IgD-negative memory B cell (primary cell): Measurements from ENCODE around the gene MYDGF. TPM values are rescaled to one million over a fixed set of nuclear protein-coding genes. Genes with fewer than 3 reads are reported as not detected.

Source experiments
- H3K27ac Mint-ChIP-seq, 3 donors: one replicate each; pipeline ENCODE4 v1.8.0; 2020 to 2022; ENCODE audit warnings: mild to moderate bottlenecking in 3 of 3, mixed read lengths in 3 of 3, moderate library complexity in 1 of 3
- H3K27me3 Mint-ChIP-seq: one replicate; pipeline ENCODE4 v1.8.0; 2021; ENCODE audit warnings: mixed read lengths
- H3K36me3 Mint-ChIP-seq: one replicate; pipeline ENCODE4 v1.8.0; 2020; ENCODE audit warnings: mild to moderate bottlenecking, mixed read lengths
- H3K4me1 Mint-ChIP-seq, 3 donors: one replicate each; pipeline ENCODE4 v1.8.0; 2020 to 2022; ENCODE audit warnings: mixed read lengths in 3 of 3, mild to moderate bottlenecking in 1 of 3
- H3K4me3 Mint-ChIP-seq, 4 donors: one replicate each; pipeline ENCODE4 v1.8.0; 2020 to 2022; ENCODE audit warnings: mild to moderate bottlenecking in 4 of 4, mixed read lengths in 4 of 4, moderate library complexity in 3 of 4
- H3K9me3 Mint-ChIP-seq, 3 donors: one replicate each; pipeline ENCODE4 v1.8.0; 2020 to 2021; ENCODE audit warnings: mixed read lengths in 3 of 3, mild to moderate bottlenecking in 1 of 3
- polyA plus RNA-seq: library from polyadenylated mRNA; unstranded; fragments of 300-500 nt; fragmentation: Illumina TruSeq; gene quantifications from one replicate; pipeline ENCODE4 v1.2.3, GENCODE V29; 2021

The MYDGF gene
- polyA plus RNA-seq, 1 donor from 2014 or later = 100 TPM

DNA sequence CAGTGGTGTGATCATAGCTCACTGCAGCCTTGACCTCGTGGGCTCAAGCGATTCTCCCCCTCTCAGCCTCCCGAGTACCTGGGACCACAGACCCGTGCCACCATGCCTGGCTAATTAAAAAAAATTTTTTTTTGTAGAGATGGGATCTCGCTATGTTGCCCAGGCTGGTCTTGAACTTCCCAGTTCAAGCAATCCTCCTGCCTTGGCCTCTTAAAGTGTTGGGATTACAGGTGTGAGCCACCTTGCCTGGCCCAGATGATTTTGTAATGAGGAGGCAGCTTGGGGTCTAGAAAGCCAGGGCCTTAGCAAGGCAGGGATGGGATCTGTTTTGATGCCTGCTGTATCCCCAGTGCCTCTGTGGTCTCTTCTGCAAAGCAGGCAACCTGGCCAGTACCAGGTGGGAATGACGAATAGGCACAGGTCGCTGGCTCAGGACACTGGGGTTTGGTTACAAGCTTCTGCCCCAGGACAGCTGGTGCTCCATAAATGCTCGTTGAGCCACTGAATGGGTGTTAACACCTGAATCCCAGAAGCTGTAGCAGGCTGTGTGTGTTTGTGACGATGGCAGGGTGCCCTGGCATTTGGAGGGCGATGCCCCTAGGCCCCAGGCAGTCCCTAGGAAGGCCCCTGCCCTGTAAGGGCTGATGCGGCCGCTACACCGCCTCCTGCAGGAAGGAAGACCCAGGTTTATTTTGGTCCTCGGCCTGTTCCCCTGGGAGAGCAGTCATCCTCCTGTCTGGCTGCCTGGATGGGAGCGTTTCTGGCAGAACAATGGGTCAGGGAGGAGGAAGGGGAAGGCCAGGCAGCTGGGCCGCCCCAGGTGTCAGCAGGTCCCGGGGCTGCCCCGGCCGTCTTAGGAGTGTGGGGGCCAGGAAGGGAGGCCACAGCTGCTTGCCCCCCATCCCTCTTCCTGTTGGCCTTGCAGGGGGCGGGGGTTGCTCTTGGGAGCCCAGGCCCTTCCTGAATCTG lies 22.2 kb downstream of the MYDGF start:
- H3K4me1 Mint-ChIP-seq = peaks cover 0 to 11% (median 10%) of the 10 kb centered on the region in 3 donors
- H3K36me3 Mint-ChIP-seq = no peaks in the 10 kb centered on the region
- H3K4me3 Mint-ChIP-seq = peak overlapping the region in 2 of 4 donors; percentile 73 to 83
- H3K27ac Mint-ChIP-seq = peak overlapping the region in 1 of 3 donors; percentile 35
- H3K9me3 Mint-ChIP-seq = no peaks in the 10 kb centered on the region
- no peaks in the 10 kb centered on the region for H3K27me3 Mint-ChIP-seq

- Mint-ChIP-seq H3K27me3 (no peaks in the 10 kb centered on the region), H3K36me3 (no peaks in the 10 kb centered on the region), H3K4me3 (no peak overlapping the region), H3K9me3 (no peaks in the 10 kb centered on the region), H3K27ac (no peak overlapping the region), H3K4me1 (peaks cover 0 to 15% (median 13%) of the 10 kb centered on the region in 3 donors)
Observed at GRCh38 chr19:4645718-4646117, 24.4 kb downstream of the MYDGF start.

- H3K4me3 Mint-ChIP-seq = peak overlapping the region in 2 of 4 donors; percentile 65 to 77
- no peak overlapping the region for H3K27ac Mint-ChIP-seq
- peaks cover 1% of the 10 kb centered on the region for H3K36me3 Mint-ChIP-seq
Observed at GRCh38 chr19:4642625-4643024, 27.5 kb downstream of the MYDGF start.

DNA sequence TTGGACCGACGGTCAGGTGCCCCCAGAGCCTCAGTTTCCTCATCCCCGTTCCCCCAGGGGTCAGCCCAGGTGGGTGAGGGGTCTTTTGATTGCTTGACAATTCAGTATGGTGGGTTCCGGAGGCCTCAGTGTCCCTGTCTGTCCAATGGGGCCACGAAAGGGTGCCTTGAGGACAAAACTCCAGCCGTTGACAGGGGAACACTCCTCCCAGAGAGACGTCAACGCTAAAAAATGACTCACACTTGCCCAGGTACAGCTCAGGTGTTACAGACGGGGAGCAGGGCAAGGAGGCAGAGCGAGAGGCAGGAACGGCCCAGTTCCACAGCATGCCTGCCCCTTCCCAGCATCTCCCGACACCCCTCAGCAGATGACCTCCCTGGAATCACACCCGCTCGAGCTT lies 29.0 kb downstream of the MYDGF start:
- Mint-ChIP-seq H3K4me1 (peaks cover 12 to 19% (median 17%) of the 10 kb centered on the region in 3 donors), H3K27ac (peak overlapping the region in 2 of 3 donors; percentile 63 to 71), H3K4me3 (peak overlapping the region in 3 of 4 donors; percentile 61 to 82 (median 71)), H3K36me3 (peaks cover 1% of the 10 kb centered on the region), H3K9me3 (no peaks in the 10 kb centered on the region), H3K27me3 (no peaks in the 10 kb centered on the region)

More at GRCh38 chr19:4642625-4643024, 27.5 kb downstream of the MYDGF start:
- no peaks in the 10 kb centered on the region for H3K27me3 Mint-ChIP-seq
- H3K9me3 Mint-ChIP-seq = no peaks in the 10 kb centered on the region
- H3K4me1 Mint-ChIP-seq = peaks cover 11 to 19% (median 12%) of the 10 kb centered on the region in 3 donors

DNA sequence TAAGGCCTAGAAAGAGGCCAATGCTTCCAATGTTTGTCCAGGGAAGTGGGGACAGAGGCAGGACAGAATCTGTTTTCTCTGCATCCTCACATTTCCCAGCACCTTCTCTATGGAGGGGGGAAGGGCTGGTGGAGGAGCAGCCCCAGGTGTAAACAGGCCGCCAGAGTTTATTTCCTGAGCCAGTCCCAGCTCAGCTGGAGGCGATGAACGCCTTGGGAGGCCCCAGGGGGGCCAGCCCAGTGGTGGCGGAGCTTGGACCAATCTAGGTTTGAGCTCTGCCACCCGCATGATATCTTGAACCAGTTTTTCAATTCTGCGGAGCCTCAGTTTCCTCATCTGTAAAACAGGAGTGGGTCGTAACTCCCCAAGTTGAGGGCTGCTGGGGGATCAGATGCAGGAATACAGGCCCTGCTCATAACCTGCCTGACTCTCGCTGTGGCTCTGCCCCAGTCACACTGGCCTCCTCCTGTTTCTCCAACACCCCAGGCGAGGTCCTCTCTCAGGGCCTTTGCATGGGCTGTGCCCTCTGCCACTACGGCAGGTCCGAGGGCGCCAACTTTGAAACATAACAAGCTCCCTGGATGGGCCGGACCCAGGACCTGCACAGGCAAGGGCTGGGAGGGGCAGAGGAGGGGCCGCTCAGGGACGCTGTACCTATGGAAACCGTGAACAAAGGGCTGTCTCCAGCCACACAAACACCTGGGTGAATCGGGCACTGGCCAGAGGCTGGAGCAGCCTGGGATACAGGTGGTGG lies 29.7 kb downstream of the MYDGF start:
- peak overlapping the region in 1 of 3 donors; percentile 91 for H3K27ac Mint-ChIP-seq
- H3K4me3 Mint-ChIP-seq = peak overlapping the region; percentile 92 to 99 (median 97)
- H3K36me3 Mint-ChIP-seq = peaks cover 1% of the 10 kb centered on the region
- no peaks in the 10 kb centered on the region for H3K27me3 Mint-ChIP-seq
- H3K9me3 Mint-ChIP-seq = no peaks in the 10 kb centered on the region
- H3K4me1 Mint-ChIP-seq = peaks cover 12 to 19% (median 17%) of the 10 kb centered on the region in 3 donors

DNA sequence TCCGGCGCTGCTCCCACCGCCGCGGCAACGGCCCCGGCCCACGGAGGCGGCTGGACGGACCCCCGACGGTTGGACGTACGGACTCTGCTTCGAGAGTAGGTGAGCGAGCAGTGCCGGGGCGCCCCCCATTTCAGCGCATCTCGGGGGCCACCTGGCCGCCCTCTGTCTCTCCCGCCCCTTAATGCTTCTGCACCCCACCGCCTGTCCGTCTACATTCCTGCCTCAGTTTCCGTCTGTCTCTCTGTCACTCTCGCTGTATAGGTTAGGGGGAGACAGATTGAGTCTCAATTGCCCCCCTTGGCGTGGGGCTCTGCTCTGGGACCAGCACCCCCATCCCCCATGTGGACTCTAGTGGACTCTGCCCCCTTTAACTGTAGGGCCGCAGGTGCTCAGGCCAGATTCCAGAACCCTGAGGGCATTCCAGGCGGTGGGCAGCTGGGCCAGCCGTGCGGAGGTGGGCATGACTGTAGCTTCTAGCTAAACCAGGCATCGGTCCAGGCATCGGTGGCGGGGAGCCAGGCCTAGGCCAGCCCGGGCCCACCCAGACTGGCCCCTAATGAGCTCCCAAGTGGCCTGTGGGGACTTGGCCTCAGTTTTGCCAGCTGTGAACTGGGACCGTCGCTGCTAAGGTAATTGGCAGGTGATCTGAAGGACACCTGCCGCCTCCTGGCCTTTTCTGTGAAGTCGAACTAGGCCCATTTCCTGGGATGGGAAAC lies 30.5 kb downstream of the MYDGF start:
- Mint-ChIP-seq H3K9me3 (no peaks in the 10 kb centered on the region), H3K27me3 (no peaks in the 10 kb centered on the region), H3K27ac (peak overlapping the region; percentile 91 to 96 (median 92)), H3K4me1 (peaks cover 12 to 19% (median 17%) of the 10 kb centered on the region in 3 donors), H3K4me3 (peak overlapping the region; percentile 92 to 99 (median 97)), H3K36me3 (peaks cover 1% of the 10 kb centered on the region)

GRCh38 chr19:4638828-4639530 lies 31.2 kb downstream of the MYDGF start, which contains the start of gene TNFAIP8L1:
TNFAIP8L1 (plus strand) TSS chr19:4639516; CDS start chr19:4651870, 12,354 bp downstream.
- H3K4me1 Mint-ChIP-seq = peaks cover 12 to 19% (median 17%) of the 10 kb centered on the region in 3 donors
- H3K36me3 Mint-ChIP-seq = peaks cover 1% of the 10 kb centered on the region

DNA sequence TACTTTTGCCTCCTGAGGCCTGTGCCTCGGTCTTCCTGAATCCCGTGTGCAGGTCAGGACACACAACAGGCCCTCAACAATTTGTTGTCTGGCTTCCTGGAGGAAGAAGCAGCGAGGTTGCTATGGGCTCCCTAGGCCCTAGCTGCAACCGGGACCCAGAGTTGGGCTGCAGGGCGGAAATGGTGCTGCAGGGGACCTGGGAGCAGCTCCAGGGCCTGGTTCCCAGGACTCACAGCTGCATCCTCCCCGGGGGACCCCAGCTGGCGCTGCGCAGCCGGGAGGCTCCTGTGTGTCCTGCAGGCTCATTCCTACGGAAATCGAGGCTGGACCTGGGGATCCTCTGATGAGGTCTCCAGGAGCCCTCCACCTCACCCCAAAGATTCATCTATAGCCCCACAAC lies 31.8 kb downstream of the MYDGF start:
- Mint-ChIP-seq H3K36me3 (peaks cover 1% of the 10 kb centered on the region), H3K27ac (peak overlapping the region in 1 of 3 donors; percentile 91), H3K4me3 (peak overlapping the region in 2 of 4 donors; percentile 5 to 85), H3K27me3 (no peaks in the 10 kb centered on the region), H3K4me1 (peaks cover 12 to 20% (median 19%) of the 10 kb centered on the region in 3 donors), H3K9me3 (no peaks in the 10 kb centered on the region)

More at GRCh38 chr19:4638828-4639530, 31.2 kb downstream of the MYDGF start, which contains the start of gene TNFAIP8L1:
- Mint-ChIP-seq H3K27ac (peak within 1 kb of the TSS; percentile 91 to 97 (median 96)), H3K27me3 (no peaks in the 10 kb centered on the region), H3K9me3 (no peaks in the 10 kb centered on the region), H3K4me3 (peak within 1 kb of the TSS; percentile 92 to 99 (median 97))

GRCh38 chr19:4636761-4637160 lies 33.4 kb downstream of the MYDGF start:
- Mint-ChIP-seq H3K36me3 (peaks cover 1% of the 10 kb centered on the region), H3K4me3 (peak overlapping the region in 3 of 4 donors; percentile 54 to 70 (median 55)), H3K27me3 (no peaks in the 10 kb centered on the region), H3K9me3 (no peaks in the 10 kb centered on the region), H3K4me1 (peaks cover 8 to 23% (median 22%) of the 10 kb centered on the region in 3 donors), H3K27ac (peak overlapping the region in 2 of 3 donors; percentile 61 to 75)

DNA sequence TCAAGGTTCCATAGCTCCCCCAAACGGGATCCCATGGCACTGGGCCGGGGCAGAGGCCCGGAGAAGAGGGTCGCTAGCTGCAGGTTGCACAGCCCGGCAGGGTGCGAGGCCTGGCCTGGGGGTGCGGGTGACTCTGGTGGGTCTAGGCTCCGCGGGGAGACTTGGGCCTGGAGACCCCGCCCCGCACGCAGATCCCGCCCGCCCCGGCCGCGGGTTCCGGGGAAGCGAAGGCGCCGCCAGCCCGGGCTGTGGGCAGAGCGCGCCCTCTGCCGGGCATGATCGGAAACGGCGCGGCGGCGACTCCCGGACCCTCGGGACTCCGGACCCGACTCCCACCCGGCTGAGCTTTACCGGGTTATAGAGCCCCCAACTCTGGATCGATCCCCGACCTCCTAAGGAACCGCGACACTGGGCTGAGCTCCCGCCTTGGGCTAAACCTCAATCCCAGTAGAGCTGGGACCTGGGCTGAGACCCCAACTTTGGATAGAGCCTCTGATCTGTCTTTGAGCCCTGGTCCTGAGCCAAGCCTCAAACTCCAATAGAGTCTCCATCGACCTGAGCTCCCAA lies 33.9 kb downstream of the MYDGF start:
- H3K4me1 Mint-ChIP-seq = peaks cover 8 to 22% (median 21%) of the 10 kb centered on the region in 3 donors
- peak overlapping the region in 3 of 4 donors; percentile 54 to 71 (median 70) for H3K4me3 Mint-ChIP-seq
- no peaks in the 10 kb centered on the region for H3K27me3 Mint-ChIP-seq
- peak overlapping the region in 2 of 3 donors; percentile 61 to 75 for H3K27ac Mint-ChIP-seq
- H3K9me3 Mint-ChIP-seq = no peaks in the 10 kb centered on the region
- H3K36me3 Mint-ChIP-seq = peaks cover 1% of the 10 kb centered on the region

DNA sequence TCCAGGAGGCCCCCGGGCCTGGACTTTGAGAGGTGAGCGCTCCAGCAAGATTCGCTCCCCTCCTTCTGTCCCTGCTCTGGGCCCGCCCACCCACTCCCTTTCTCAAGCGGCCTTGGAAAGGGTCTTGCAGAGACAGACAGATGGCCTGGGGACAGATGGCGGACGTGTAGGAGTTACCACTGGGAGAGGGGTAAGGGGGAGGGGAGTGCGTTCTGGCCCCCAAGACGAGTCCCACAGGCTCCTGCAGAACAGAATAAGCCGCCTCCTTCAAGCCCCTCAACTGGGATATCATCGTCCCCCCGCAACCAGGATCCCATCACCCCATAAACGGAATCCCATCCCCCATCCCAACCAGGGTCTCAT lies 34.4 kb downstream of the MYDGF start:
- Mint-ChIP-seq H3K4me3 (peak overlapping the region in 2 of 4 donors; percentile 48 to 71), H3K36me3 (peaks cover 1% of the 10 kb centered on the region), H3K9me3 (no peaks in the 10 kb centered on the region), H3K27ac (no peak overlapping the region), H3K4me1 (peaks cover 8 to 22% (median 20%) of the 10 kb centered on the region in 3 donors), H3K27me3 (no peaks in the 10 kb centered on the region)

- peak overlapping the region in 2 of 3 donors; percentile 66 to 69 for H3K27ac Mint-ChIP-seq
- no peaks in the 10 kb centered on the region for H3K36me3 Mint-ChIP-seq
- H3K4me1 Mint-ChIP-seq = peaks cover 3 to 10% (median 7%) of the 10 kb centered on the region in 3 donors
- H3K9me3 Mint-ChIP-seq = peaks cover 0 to 2% (median 0%) of the 10 kb centered on the region in 3 donors
- no peaks in the 10 kb centered on the region for H3K27me3 Mint-ChIP-seq
- peak overlapping the region in 2 of 4 donors; percentile 49 to 62 for H3K4me3 Mint-ChIP-seq
Observed at GRCh38 chr19:4633140-4633967, 36.8 kb downstream of the MYDGF start.
